Gastrocnemius medialis (tissue), 4 donors: ENCODE data around the gene R3HDM2.

ENCODE experiments used
- POLR2A ChIP-seq, 2 donors: fragments of 450-650 bp; IDR thresholded peaks; one replicate each; pipeline ENCODE4 v1.6.1; 2017; ENCODE audit warnings: antibody characterized with exemption in 2 of 2, mild to moderate bottlenecking in 2 of 2, moderate library complexity in 2 of 2
- TF ChIP-seq, protein P1 (sequence below), 5 experiments: fragments of 450-650 bp in 3 of 5; fragments of 200-600 bp in 2 of 5; sonication (generic) in 2 of 5; IDR thresholded peaks in 4 of 5; conservative IDR thresholded peaks in 1 of 5; 1 replicate in 4 of 5; 2 replicates in 1 of 5; pipeline ENCODE4 v1.5.1; 2016 to 2019; ENCODE audit warnings: antibody characterized with exemption in 5 of 5, mild to moderate bottlenecking in 3 of 5, moderate library complexity in 3 of 5

DNA sequence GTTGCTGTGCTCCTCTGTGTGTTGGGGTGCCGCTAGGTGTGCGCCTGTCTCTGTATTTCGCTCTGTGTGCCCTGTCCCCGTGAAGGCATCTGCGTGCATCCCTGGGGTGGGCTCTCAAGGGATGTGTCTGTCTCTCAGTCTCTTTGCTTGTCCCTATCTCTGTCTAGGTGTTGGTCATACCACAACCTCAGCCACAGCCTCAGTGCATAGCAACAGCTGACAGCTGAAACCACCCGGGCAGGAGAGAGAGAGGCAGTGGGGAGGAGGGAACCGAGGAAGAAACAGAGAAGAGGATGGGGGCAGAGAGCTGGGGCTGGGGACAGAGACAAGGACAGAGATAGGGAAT, 215.2 kb downstream of the R3HDM2 start:
- TF ChIP-seq, protein P1, sequence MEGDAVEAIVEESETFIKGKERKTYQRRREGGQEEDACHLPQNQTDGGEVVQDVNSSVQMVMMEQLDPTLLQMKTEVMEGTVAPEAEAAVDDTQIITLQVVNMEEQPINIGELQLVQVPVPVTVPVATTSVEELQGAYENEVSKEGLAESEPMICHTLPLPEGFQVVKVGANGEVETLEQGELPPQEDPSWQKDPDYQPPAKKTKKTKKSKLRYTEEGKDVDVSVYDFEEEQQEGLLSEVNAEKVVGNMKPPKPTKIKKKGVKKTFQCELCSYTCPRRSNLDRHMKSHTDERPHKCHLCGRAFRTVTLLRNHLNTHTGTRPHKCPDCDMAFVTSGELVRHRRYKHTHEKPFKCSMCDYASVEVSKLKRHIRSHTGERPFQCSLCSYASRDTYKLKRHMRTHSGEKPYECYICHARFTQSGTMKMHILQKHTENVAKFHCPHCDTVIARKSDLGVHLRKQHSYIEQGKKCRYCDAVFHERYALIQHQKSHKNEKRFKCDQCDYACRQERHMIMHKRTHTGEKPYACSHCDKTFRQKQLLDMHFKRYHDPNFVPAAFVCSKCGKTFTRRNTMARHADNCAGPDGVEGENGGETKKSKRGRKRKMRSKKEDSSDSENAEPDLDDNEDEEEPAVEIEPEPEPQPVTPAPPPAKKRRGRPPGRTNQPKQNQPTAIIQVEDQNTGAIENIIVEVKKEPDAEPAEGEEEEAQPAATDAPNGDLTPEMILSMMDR (IDR thresholded peaks at IDR 0.05 in 4 of 5, conservative IDR thresholded peaks at IDR 0.05 in 1 of 5) = no peak
- TF ChIP-seq POLR2A (IDR thresholded peaks at IDR 0.05) = no peak
